K562 (cell line): ENCODE measurements around the gene PPM1E.

Experiments used
- CTCF ChIP-seq, 3 experiments: IDR thresholded peaks in 2 of 3; conservative IDR thresholded peaks in 1 of 3; 2 replicates each; pipeline ENCODE4 v1.5.1; 2011 to 2012; ENCODE audit warnings: low read length in 3 of 3, mild to moderate bottlenecking in 3 of 3, control low read depth in 2 of 3, improper control_type of control experiment in 1 of 3, inconsistent platforms in 1 of 3, low read depth in 1 of 3, mixed read lengths in 1 of 3, moderate library complexity in 1 of 3; ENCODE audit not compliant: insufficient read depth in 2 of 3
- JUND ChIP-seq, 2 experiments: IDR thresholded peaks; 2 replicates in 1 of 2; 3 replicates in 1 of 2; pipeline ENCODE4 v1.6.1; 2011; ENCODE audit warnings: borderline replicate concordance in 2 of 2, low read depth in 2 of 2, low read length in 2 of 2, improper control_type of control experiment in 1 of 2, missing biosample characterization in 1 of 2, missing genetic modification characterization in 1 of 2, missing genetic modification reagents in 1 of 2
- RFX1 ChIP-seq: fragments of 450-650 bp; IDR thresholded peaks from 2 replicates; pipeline ENCODE4 v1.6.1; 2016; ENCODE audit warnings: mild to moderate bottlenecking, moderate library complexity
- ZNF79 ChIP-seq: fragments of 250-450 bp; sonication (Bioruptor Pico); IDR thresholded peaks from 2 replicates; pipeline ENCODE4 v1.4.0; 2020; ENCODE audit warnings: low read depth, mild to moderate bottlenecking, moderate library complexity

GRCh38 chr17:58811290-58811689 lies 55.6 kb downstream of the PPM1E start:
- no peak for TF ChIP-seq RFX1
- no peak for TF ChIP-seq JUND (IDR thresholded peaks at IDR 0.05; ENCODE audit: borderline replicate concordance, low read depth, low read length)
- no peak for TF ChIP-seq JUND (tag; IDR thresholded peaks at IDR 0.05; ENCODE audit: borderline replicate concordance, low read depth, low read length)
- TF ChIP-seq CTCF (IDR thresholded peaks at IDR 0.05 in 2 of 3, conservative IDR thresholded peaks at IDR 0.05 in 1 of 3; ENCODE audit: insufficient read depth in 2 of 3, low read depth in 1 of 3, low read length in 3 of 3): no peak
- no peak for TF ChIP-seq ZNF79 (CRISPR knock-in tag)
